GM12874 (cell line): ENCODE results near the gene ALDH6A1.

Experiments used
- TF ChIP-seq, protein P1 (sequence below): IDR thresholded peaks from 2 replicates; pipeline ENCODE4 v1.5.1; 2011; ENCODE audit warnings: low read depth, mild to moderate bottlenecking, control low read depth, low read length, moderate library complexity; ENCODE audit not compliant: insufficient read depth

Gene ALDH6A1

DNA sequence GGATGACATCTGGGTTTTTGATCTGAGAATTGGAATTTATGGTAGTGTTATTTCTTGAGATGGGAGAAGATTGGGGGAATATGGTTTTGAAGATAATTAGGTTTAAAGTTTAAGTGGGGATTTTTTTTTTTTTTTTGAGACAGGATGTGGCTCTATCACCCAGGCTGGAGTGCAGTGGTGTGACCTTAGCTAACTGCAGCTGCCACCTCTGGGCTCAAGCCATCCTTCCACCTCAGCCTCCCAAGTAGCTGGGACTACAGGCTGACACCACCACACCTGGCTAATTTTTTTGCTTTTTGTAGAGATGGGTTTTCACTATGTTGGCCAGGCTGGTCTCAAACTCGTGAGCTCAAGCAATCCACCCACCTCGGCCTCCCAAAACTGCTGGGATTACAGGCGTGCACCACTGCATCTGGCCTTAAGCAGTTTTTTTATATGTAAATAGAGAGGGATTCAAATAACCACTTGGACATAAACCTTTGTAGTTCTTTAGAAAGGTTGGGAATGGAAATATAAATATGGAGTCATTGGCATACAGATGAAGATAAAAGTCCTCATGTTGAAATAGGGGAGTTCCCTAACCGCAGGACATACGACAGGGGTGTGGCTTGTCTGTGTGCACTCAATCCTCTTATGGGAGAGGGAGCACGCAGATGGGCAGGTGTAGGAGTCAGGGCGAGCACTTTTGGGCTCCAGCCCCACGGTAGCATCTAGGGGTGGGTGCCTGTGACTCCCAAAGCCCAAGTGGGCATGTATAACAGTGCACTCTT is 5.2 kb upstream of the ALDH6A1 start:
- TF ChIP-seq, protein P1, sequence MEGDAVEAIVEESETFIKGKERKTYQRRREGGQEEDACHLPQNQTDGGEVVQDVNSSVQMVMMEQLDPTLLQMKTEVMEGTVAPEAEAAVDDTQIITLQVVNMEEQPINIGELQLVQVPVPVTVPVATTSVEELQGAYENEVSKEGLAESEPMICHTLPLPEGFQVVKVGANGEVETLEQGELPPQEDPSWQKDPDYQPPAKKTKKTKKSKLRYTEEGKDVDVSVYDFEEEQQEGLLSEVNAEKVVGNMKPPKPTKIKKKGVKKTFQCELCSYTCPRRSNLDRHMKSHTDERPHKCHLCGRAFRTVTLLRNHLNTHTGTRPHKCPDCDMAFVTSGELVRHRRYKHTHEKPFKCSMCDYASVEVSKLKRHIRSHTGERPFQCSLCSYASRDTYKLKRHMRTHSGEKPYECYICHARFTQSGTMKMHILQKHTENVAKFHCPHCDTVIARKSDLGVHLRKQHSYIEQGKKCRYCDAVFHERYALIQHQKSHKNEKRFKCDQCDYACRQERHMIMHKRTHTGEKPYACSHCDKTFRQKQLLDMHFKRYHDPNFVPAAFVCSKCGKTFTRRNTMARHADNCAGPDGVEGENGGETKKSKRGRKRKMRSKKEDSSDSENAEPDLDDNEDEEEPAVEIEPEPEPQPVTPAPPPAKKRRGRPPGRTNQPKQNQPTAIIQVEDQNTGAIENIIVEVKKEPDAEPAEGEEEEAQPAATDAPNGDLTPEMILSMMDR, result no peak

GRCh38 chr14:74085828-74086227 is 1.6 kb upstream of the ALDH6A1 start:
- TF ChIP-seq, protein P1, result no peak

DNA sequence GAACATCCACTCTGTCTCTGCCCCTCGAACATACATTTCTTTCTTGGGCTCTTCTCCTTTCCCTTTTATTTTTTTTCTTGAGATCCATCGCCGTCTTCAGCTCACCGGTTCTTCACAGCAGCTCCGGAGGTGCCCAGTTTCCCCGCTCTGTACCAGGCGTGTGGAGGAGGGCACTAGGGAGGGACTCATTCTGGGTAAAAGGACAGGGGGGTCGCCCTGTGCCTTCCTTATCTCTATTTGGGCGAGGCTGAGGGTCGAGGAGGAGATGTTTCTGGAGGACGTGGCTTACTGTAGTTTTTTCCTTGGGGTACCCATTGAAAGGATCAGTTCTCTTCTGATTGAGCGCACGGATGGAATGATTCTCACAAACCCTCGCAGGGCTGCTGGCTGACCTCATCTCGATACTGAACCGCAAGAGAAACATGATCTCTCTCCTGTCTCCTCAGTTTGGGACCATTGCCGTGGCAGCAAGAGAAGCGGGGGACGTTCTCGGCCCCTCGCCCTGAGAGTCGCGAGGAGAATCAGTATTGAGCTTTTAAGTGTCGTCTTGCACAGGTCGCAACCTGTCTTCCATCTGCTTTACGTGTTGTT is 889 bp upstream of the ALDH6A1 start:
- TF ChIP-seq, protein P1, result no peak

DNA sequence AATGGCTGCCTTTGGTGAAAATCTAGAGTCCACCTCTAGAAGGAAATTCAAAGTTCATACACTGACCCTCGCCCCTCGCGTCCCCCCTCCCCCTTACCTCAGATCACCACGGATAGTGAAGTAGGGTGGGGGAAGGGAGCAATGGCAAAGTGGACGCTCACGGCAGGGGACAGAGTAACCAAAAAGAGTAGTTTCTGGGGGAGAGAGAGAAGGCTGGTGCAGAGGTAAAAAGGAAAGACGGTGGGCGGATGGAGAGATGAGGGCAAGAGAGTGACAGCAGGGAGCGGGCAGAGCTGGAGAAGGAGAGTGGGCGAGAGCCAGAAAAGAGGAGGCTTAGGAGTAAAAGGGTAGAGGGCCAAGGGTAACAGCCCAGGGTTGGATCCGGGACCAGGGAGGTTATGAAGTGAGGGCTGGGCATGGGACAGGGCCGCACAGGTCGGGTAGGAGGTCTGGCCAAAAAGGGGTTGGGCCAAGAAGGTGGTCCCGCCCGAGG is 423 bp downstream of the ALDH6A1 start:
- TF ChIP-seq, protein P1, result no peak

GRCh38 chr14:74083161-74083560 is 1.1 kb downstream of the ALDH6A1 start:
- TF ChIP-seq, protein P1, result no peak

DNA sequence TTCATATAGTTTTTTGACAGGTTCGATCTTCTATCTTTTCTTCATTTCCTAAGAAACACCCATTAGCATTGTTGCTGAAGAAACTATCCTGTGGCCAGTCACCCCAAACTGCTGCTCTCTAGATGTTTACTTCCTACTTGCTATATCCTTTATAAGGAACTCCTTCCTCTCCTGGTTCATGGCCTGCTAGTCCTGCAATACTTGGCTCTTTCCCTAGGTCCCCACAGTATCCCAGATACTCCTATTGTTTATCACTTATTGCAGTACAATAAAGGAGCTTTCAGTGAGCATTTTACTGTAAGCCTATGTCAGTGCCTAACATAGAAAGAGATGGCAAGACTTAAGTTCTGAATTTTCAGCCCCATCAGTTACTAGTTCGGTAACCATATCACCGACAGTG is 2.8 kb downstream of the ALDH6A1 start:
- TF ChIP-seq, protein P1, result no peak

GRCh38 chr14:74080820-74081460 is 3.3 kb downstream of the ALDH6A1 start:
- TF ChIP-seq, protein P1, result no peak
